Measurements from ENCODE around the gene TNS3. TPM values are rescaled to one million over a fixed set of nuclear protein-coding genes. Genes with fewer than 3 reads are reported as not detected.
A peak's percentile ranks its signal among the peaks of the same experiment; 100 is the strongest.

The TNS3 gene
- total and polyA plus RNA-seq, 2 of the 13 experiments (the other 11 are each of a cell fraction or from before 2014, with no cell fraction given): 52.9 to 55.7 TPM

- TF ChIP-seq ZBED4 (CRISPR knock-in tag; IDR thresholded peaks at IDR 0.05; ENCODE audit: borderline replicate concordance): peak; percentile 10; the same call in 1 of the 2 replicates
- TF ChIP-seq JUNB (CRISPR knock-in tag; IDR thresholded peaks at IDR 0.05; ENCODE audit: borderline replicate concordance): no peak
These were observed at the start of gene TNS3 (continued) for GRCh38 chr7:47581804-47582763.

GRCh38 chr7:47631711-47632110 is 49.8 kb upstream of the TNS3 start:
- DNase-seq (ENCODE audit: low spot score) (no peak), ATAC-seq (no peak), FAIRE-seq (no peak)
- no peaks in the 10 kb centered on the region for H3K27me3 ChIP-seq (ENCODE audit: control insufficient read depth in 1 of 2, insufficient read depth in 2 of 2, low read length in 2 of 2)
- H4K20me1 ChIP-seq (ENCODE audit: insufficient read depth, low read length): no peaks in the 10 kb centered on the region
- no peak overlapping the region for H2AFZ ChIP-seq (ENCODE audit: low read length)
- no peak overlapping the region for H3K4me3 ChIP-seq (replicated peaks in 1 of 3; ENCODE audit: insufficient read depth in 1 of 3, low read depth in 2 of 3, low read length in 3 of 3)
- H3K9ac ChIP-seq (ENCODE audit: insufficient read depth, low read depth, low read length): no peak overlapping the region
- no peak overlapping the region for H3K27ac ChIP-seq (ENCODE audit: extremely low read length, insufficient read depth, low read length)
- BruUV-seq (replicated peaks): no TSS peak
- no peaks in the 10 kb centered on the region for H3K79me2 ChIP-seq (ENCODE audit: insufficient read depth, low read length)
- 40% methylated on average over 4 of the region's 13 CpGs for WGBS (ENCODE audit: low lambda C conversion rate)
- in situ Hi-C loops (cut with HindIII; ENCODE audit: extremely low pct_ligation_motif_present, low pct_unique_long_range_greater_than_20kb): no loop called here
- H3K4me2 ChIP-seq (ENCODE audit: low read depth, low read length): no peak overlapping the region
- POLR2A ChIA-PET: no interaction called here
- no peaks in the 10 kb centered on the region for H3K9me3 ChIP-seq (ENCODE audit: low read length)
- intact Hi-C loops (cut with micrococcal nuclease; ENCODE audit: unreplicated experiment): no loop called here
- H3K36me3 ChIP-seq (replicated peaks in 1 of 2; ENCODE audit: control insufficient read depth in 1 of 2, insufficient read depth in 2 of 2, low read length in 2 of 2): no peaks in the 10 kb centered on the region
- CTCF ChIA-PET (ENCODE audit: low intra/inter-chr PET ratio, low total read pairs): no interaction called here
- TF ChIP-seq ZNF639 (CRISPR knock-in tag; conservative IDR thresholded peaks at IDR 0.05) (no peak), ZXDC (CRISPR knock-in tag; IDR thresholded peaks at IDR 0.05) (no peak), ZNF577 (CRISPR knock-in tag; IDR thresholded peaks at IDR 0.05; ENCODE audit: borderline replicate concordance, low read depth) (no peak), REXO4 (CRISPR knock-in tag; IDR thresholded peaks at IDR 0.05; ENCODE audit: borderline replicate concordance) (no peak), MEIS2 (CRISPR knock-in tag; IDR thresholded peaks at IDR 0.05) (no peak), EHMT2 (IDR thresholded peaks at IDR 0.05; ENCODE audit: borderline replicate concordance, low read depth, low read length) (no peak), POGZ (CRISPR knock-in tag; IDR thresholded peaks at IDR 0.05) (no peak), PAF1 (CRISPR knock-in tag; IDR thresholded peaks at IDR 0.05) (no peak)
- H3K4me1 ChIP-seq (ENCODE audit: insufficient read depth, low read length): peaks cover 33% of the 10 kb centered on the region

All from HepG2 (cell line).